Choroid plexus epithelial cell (primary cell): ENCODE results near the gene FKBP1A.
A peak's percentile ranks its signal among the peaks of the same experiment; 100 is the strongest.

Source experiments
- DNase-seq: peaks from one replicate; pipeline ENCODE4 v3.0.0-alpha.2; 2010; ENCODE audit warnings: low read depth
- H3K4me3 ChIP-seq: 2 replicates; pipeline ENCODE4 v1.5.1; 2011; ENCODE audit warnings: low read depth, mild to moderate bottlenecking, control low read depth, low read length, moderate library complexity
- CTCF ChIP-seq: conservative IDR thresholded peaks from 2 replicates; pipeline ENCODE4 v1.5.1; 2011; ENCODE audit warnings: low read depth, mild to moderate bottlenecking, control low read depth, inconsistent platforms, low read length, moderate library complexity

Gene FKBP1A

GRCh38 chr20:1322511-1323245 is 70.2 kb downstream of the FKBP1A start:
- no peak overlapping the region for H3K4me3 ChIP-seq
- DNase-seq = peak; percentile 95
- TF ChIP-seq CTCF = no peak

- no peak overlapping the region for H3K4me3 ChIP-seq
- DNase-seq = no peak
- TF ChIP-seq CTCF = no peak
These were observed 71.3 kb downstream of the FKBP1A start for GRCh38 chr20:1321654-1321939.

GRCh38 chr20:1320902-1321653 is 71.8 kb downstream of the FKBP1A start:
- TF ChIP-seq CTCF = no peak
- no peak overlapping the region for H3K4me3 ChIP-seq
- no peak for DNase-seq

GRCh38 chr20:1320016-1320415 is 72.8 kb downstream of the FKBP1A start:
- no peak overlapping the region for H3K4me3 ChIP-seq
- no peak for DNase-seq
- TF ChIP-seq CTCF = no peak

- no peak for DNase-seq
- H3K4me3 ChIP-seq = no peak overlapping the region
- TF ChIP-seq CTCF = no peak
These were observed 73.4 kb downstream of the FKBP1A start for GRCh38 chr20:1319462-1319861.

- no peak for TF ChIP-seq CTCF
These were observed 73.8 kb downstream of the FKBP1A start for GRCh38 chr20:1319051-1319450.

More at GRCh38 chr20:1319051-1319450, 73.8 kb downstream of the FKBP1A start:
- no peak overlapping the region for H3K4me3 ChIP-seq
- no peak for DNase-seq
